Uterus (tissue), 4 donors: ENCODE results near the gene SCARB2. TPM values are rescaled to one million over a fixed set of nuclear protein-coding genes. Genes with fewer than 3 reads are reported as not detected.

Source experiments
- DNase-seq, 2 donors: peaks; one replicate each; pipeline ENCODE4 v3.0.0-alpha.2; 2019 to 2020
- H3K27ac ChIP-seq, 2 donors: fragments of 200-600 bp; sonication (generic); 1 replicate in 1 of 2; 2 replicates in 1 of 2; pipeline ENCODE4 v1.5.1; 2016 to 2018
- H3K27me3 ChIP-seq, 2 donors: fragments of 200-600 bp; sonication (generic); one replicate each; pipeline ENCODE4 v1.5.1; 2018 to 2019; ENCODE audit warnings: control low read depth in 1 of 2
- H3K36me3 ChIP-seq, 2 donors: fragments of 200-600 bp; sonication (generic); one replicate each; pipeline ENCODE4 v1.5.1; 2019; ENCODE audit warnings: control low read depth in 1 of 2
- H3K4me1 ChIP-seq, 2 donors: fragments of 200-600 bp; sonication (generic); one replicate each; pipeline ENCODE4 v1.5.1; 2018 to 2019; ENCODE audit warnings: control low read depth in 1 of 2
- H3K4me3 ChIP-seq, 2 donors: fragments of 200-600 bp; sonication (generic); 1 replicate in 1 of 2; 2 replicates in 1 of 2; pipeline ENCODE4 v1.5.1; 2018 to 2019; ENCODE audit warnings: mild to moderate bottlenecking in 1 of 2
- H3K9me3 ChIP-seq, 2 donors: fragments of 200-600 bp; sonication (generic); one replicate each; pipeline ENCODE4 v1.5.1; 2019; ENCODE audit warnings: control low read depth in 1 of 2
- CTCF ChIP-seq, 4 experiments: fragments of 200-600 bp in 2 of 4; fragments of 450-650 bp in 2 of 4; sonication (generic) in 2 of 4; IDR thresholded peaks; one replicate each; pipeline ENCODE4 v1.5.1; 2016 to 2019; ENCODE audit warnings: antibody characterized with exemption in 4 of 4, mild to moderate bottlenecking in 2 of 4, moderate library complexity in 1 of 4
- POLR2A ChIP-seq, 2 donors: fragments of 450-650 bp; IDR thresholded peaks; one replicate each; pipeline ENCODE4 v1.6.1; 2016; ENCODE audit warnings: antibody characterized with exemption in 2 of 2, mild to moderate bottlenecking in 1 of 2, moderate library complexity in 1 of 2
- intact Hi-C: fragments of 100-400 bp; cut with DNase I; formaldehyde crosslinking; loops from one replicate; pipeline ENCODE4 v1.15.1; 2023; ENCODE audit warnings: low total_unique reads
- total RNA-seq, 4 donors: library from RNA; depleted of rRNA in 3 of 4; stranded (reverse); fragments of >200 nt in 3 of 4; gene quantifications; one replicate each; pipeline versions ENCODE4 v1.1.0 to v1.2.4, GENCODE V29; 2014 to 2023
- donor health status: DM: yes; HTN: yes; CAD: no.

The SCARB2 gene
- total RNA-seq, 4 donors from 2014 or later = 150 to 233 (median 196) TPM

- Histone ChIP-seq H3K4me1 (no peaks in the 10 kb centered on the region), H3K36me3 (no peaks in the 10 kb centered on the region), H3K27ac (no peak overlapping the region), H3K4me3 (no peak overlapping the region), H3K27me3 (no peaks in the 10 kb centered on the region), H3K9me3 (no peaks in the 10 kb centered on the region)
- no peak for DNase-seq
- no peak for TF ChIP-seq CTCF (IDR thresholded peaks at IDR 0.05)
- no peak for TF ChIP-seq POLR2A (IDR thresholded peaks at IDR 0.05)
- intact Hi-C loops = no loop called here
Observed at GRCh38 chr4:76226418-76226817, 12.8 kb upstream of the SCARB2 start.

- H3K27me3 ChIP-seq = no peaks in the 10 kb centered on the region
- intact Hi-C loops = no loop called here
Observed at GRCh38 chr4:76224171-76224570, 10.5 kb upstream of the SCARB2 start.

GRCh38 chr4:76219299-76220055 lies 5.9 kb upstream of the SCARB2 start:
- Histone ChIP-seq H3K36me3 (no peaks in the 10 kb centered on the region), H3K27me3 (no peaks in the 10 kb centered on the region), H3K4me1 (peaks cover 0 to 2% of the 10 kb centered on the region in 2 donors), H3K9me3 (no peaks in the 10 kb centered on the region), H3K27ac (no peak overlapping the region), H3K4me3 (no peak overlapping the region)
- intact Hi-C loops = no loop called here
- TF ChIP-seq CTCF (IDR thresholded peaks at IDR 0.05) (no peak), POLR2A (IDR thresholded peaks at IDR 0.05) (no peak)
- DNase-seq = no peak

More at GRCh38 chr4:76224171-76224570, 10.5 kb upstream of the SCARB2 start:
- no peak for DNase-seq
- H3K36me3 ChIP-seq = no peaks in the 10 kb centered on the region
- no peak overlapping the region for H3K27ac ChIP-seq
- no peaks in the 10 kb centered on the region for H3K9me3 ChIP-seq
- no peak overlapping the region for H3K4me3 ChIP-seq
- no peak for TF ChIP-seq CTCF (IDR thresholded peaks at IDR 0.05)
- TF ChIP-seq POLR2A (IDR thresholded peaks at IDR 0.05) = no peak
- H3K4me1 ChIP-seq = no peaks in the 10 kb centered on the region

- H3K27me3 ChIP-seq = no peaks in the 10 kb centered on the region
- intact Hi-C loops = no loop called here
- no peak for DNase-seq
- TF ChIP-seq CTCF (IDR thresholded peaks at IDR 0.05) (no peak), POLR2A (IDR thresholded peaks at IDR 0.05) (no peak)
- H3K4me3 ChIP-seq = no peak overlapping the region
- no peaks in the 10 kb centered on the region for H3K36me3 ChIP-seq
- H3K9me3 ChIP-seq = no peaks in the 10 kb centered on the region
- H3K27ac ChIP-seq = no peak overlapping the region
- peaks cover 0 to 6% of the 10 kb centered on the region in 2 donors for H3K4me1 ChIP-seq
Observed at GRCh38 chr4:76216975-76217814, 3.6 kb upstream of the SCARB2 start.

GRCh38 chr4:76216524-76216923 lies 2.9 kb upstream of the SCARB2 start:
- Histone ChIP-seq H3K4me1 (peaks cover 0 to 6% of the 10 kb centered on the region in 2 donors), H3K36me3 (no peaks in the 10 kb centered on the region), H3K27ac (no peak overlapping the region), H3K9me3 (no peaks in the 10 kb centered on the region), H3K4me3 (no peak overlapping the region), H3K27me3 (no peaks in the 10 kb centered on the region)
- no peak for DNase-seq
- TF ChIP-seq POLR2A (IDR thresholded peaks at IDR 0.05) (no peak), CTCF (IDR thresholded peaks at IDR 0.05) (no peak)
- intact Hi-C loops = no loop called here
